ENCODE results near the gene CACNA2D4.

- TF ChIP-seq, protein P1, sequence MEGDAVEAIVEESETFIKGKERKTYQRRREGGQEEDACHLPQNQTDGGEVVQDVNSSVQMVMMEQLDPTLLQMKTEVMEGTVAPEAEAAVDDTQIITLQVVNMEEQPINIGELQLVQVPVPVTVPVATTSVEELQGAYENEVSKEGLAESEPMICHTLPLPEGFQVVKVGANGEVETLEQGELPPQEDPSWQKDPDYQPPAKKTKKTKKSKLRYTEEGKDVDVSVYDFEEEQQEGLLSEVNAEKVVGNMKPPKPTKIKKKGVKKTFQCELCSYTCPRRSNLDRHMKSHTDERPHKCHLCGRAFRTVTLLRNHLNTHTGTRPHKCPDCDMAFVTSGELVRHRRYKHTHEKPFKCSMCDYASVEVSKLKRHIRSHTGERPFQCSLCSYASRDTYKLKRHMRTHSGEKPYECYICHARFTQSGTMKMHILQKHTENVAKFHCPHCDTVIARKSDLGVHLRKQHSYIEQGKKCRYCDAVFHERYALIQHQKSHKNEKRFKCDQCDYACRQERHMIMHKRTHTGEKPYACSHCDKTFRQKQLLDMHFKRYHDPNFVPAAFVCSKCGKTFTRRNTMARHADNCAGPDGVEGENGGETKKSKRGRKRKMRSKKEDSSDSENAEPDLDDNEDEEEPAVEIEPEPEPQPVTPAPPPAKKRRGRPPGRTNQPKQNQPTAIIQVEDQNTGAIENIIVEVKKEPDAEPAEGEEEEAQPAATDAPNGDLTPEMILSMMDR (IDR thresholded peaks at IDR 0.05; ENCODE audit: low read depth, low read length) = no peak
- no peak for TF ChIP-seq EZH2phosphoT487 (IDR thresholded peaks at IDR 0.05; ENCODE audit: low read depth)
Measured at GRCh38 chr12:1924996-1925683, 6.7 kb upstream of the CACNA2D4 start.
